IMR-90 (cell line): ENCODE measurements around the gene EPN3.

Experiments
- POLR2A ChIP-seq: IDR thresholded peaks from 2 replicates; pipeline ENCODE4 v1.6.1; 2012; ENCODE audit warnings: mild to moderate bottlenecking, low read depth, low read length
- TF ChIP-seq, protein P1 (sequence below): conservative IDR thresholded peaks from 2 replicates; pipeline ENCODE4 v1.5.1; 2012; ENCODE audit warnings: mild to moderate bottlenecking, low read depth, low read length, improper control_type of control experiment

DNA sequence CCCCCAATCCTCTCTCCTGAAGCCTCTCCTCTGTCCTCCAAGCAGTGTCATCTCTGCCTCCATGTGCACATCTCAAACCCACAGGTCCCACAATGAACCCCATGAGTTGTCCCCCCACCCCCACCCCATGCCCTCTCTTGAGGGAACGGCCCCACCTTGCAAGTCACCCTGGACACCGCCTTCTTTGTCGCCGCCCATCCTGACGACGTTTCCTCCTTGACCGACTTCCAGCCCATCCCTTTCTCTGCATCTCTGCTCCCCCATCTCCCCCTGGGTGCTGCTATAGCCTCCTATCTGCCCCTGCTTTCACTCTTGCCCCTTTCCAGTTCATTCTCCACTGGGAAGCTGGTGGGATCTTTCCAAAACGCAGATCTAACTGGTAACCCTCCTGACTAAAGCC, 12.8 kb downstream of the EPN3 start:
- TF ChIP-seq POLR2A, result no peak
- TF ChIP-seq, protein P1, sequence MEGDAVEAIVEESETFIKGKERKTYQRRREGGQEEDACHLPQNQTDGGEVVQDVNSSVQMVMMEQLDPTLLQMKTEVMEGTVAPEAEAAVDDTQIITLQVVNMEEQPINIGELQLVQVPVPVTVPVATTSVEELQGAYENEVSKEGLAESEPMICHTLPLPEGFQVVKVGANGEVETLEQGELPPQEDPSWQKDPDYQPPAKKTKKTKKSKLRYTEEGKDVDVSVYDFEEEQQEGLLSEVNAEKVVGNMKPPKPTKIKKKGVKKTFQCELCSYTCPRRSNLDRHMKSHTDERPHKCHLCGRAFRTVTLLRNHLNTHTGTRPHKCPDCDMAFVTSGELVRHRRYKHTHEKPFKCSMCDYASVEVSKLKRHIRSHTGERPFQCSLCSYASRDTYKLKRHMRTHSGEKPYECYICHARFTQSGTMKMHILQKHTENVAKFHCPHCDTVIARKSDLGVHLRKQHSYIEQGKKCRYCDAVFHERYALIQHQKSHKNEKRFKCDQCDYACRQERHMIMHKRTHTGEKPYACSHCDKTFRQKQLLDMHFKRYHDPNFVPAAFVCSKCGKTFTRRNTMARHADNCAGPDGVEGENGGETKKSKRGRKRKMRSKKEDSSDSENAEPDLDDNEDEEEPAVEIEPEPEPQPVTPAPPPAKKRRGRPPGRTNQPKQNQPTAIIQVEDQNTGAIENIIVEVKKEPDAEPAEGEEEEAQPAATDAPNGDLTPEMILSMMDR, result no peak
